Limb (tissue), 2 donors: ENCODE results near the gene BTK.

ENCODE experiments used
- DNase-seq, 2 donors: peaks; one replicate each; pipeline ENCODE4 v3.0.0-alpha.2; 2016; ENCODE audit errors: extremely low spot score in 2 of 2

BTK gene

DNA sequence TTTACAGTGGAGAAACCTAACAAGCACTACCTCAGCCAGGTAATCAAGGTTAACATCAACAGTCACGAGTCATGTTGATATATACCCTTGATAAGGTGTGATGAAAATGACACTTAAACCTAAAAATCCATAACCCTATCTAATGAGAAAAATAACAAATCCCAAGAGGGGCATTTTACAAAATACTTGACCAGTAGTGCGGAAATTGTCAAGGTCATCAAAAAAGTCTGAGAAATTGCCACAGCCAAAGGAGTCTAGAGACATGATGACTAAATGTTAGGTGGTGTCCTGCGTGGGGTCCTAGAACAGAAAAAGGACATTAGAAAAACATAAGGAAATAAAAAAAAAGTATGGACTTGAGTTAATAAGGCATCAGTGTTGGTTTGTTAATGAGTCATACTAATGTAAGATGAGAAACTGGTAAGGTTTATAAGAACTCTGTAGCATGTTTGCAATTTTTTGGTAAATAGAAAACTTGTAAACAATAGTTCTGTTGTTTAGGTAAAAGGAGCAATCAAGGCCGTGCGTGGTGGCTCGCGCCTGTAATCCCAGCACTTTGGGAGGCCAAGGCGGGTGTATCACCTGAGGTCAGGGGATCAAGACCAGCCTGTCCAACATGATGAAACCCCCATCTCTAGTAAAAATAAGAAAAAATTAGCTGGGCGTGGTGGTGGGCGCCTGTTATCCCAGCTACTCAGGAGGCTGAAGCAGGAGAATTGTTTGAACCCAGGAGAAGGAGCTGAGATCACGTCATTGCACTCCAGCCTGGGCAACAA, 7.7 kb upstream of the BTK start:
- DNase-seq = no peak

DNA sequence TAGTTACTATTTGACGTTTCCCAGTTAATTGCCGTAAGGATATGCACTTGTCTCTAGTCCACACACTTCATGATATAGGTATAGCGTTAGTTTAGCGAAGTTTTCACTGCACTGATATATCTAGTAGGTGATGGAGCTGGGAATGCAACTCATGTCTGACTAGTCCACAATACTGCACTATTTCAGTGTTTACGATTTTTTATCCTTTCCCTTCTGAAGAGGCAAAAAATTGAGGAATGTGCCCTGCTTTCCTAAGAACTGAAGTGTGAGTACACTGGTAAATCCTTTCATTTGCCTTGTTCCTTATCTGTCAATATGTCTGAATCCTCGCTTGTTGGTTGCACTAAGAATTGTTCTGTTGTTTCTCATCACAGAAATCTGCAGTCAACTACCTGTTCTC, 5.8 kb upstream of the BTK start:
- DNase-seq = no peak

DNA sequence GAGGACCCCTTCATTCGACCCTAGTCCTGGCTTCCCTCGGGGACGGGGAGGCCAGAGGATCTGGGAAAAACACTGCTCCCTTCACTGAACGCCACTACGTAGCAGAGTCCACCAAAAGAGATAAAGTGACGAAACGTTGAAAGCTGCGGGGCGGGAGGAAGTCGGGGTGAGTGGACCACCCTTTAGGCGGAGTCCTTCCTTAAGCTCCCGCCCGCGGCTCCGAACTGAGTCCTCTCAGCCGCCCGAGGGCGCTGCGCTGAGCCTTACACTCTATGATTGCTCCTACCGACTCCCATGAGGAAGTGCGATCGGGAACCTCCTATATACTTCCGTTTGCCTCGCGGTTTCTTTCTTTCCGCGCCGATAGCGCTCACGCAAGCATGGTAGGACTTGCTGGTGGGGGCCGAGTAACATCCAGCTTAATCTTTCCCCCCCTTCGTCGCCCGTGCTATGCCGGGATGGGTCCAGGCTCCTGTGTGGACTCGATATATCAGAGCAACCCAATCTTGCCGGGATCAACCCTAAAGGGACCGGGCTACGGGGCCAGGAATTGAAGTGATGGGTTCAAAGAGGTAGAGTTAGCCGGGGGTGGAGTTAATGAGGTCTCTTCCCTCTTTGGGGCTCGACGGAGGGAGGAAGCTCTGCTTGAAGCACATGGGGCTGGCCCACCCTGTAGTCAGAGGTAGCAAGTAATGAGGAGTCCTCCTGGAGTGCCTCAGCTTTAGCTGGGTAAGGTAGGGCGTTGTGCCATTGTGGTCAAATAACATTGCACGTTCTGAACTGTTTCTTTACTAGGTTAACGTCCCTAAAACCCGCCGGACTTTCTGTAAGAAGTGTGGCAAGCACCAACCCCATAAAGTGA, 4.9 kb upstream of the BTK start, which contains the start of gene RPL36A:
Gene RPL36A, plus strand, starts transcription at position 348 of the 862 bp plus-strand sequence. Its CDS starts 33 bp downstream, at position 381.
- DNase-seq = peak; percentile 87 to 90

DNA sequence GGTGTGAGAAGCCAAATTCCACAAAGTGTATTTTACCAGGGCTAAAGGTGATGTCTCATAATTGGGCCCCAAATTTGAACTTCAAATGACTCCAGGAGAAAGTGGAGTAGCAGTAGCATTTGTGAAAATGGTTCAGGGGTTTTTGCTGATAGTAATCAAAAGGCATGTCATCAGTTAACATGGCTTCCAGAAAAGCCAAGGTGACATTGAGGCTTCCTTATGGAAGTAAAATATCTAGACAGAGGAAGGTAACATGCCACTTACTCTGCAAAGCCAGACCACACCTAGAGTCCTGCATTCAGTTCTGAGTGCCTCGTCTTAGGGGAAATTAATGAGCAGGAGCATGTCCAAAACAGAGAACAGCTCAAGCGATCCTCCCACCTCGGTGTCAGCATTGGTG, 2.6 kb upstream of the BTK start:
- DNase-seq = no peak

DNA sequence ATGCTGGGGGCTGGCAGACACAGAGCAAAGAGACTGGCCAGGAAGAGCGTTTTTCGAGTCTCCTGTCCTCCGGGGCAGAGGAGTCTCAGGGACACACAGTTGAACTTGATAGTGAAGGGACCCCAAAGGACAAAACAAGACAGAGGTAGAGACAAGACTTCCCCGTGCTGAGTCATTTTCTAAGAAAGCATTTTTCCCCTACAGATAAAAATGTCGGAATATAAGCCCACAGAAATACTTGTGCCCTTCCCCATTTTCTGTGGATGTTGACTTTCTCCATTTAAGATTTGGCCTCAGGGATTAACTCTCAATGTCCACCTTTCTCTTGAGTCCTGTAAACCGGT, 523 bp upstream of the BTK start:
- DNase-seq = no peak

GRCh38 chrX:101385026-101385684, 836 bp downstream of the BTK start:
- no peak for DNase-seq

GRCh38 chrX:101383679-101384205, 2.2 kb downstream of the BTK start:
- no peak for DNase-seq

DNA sequence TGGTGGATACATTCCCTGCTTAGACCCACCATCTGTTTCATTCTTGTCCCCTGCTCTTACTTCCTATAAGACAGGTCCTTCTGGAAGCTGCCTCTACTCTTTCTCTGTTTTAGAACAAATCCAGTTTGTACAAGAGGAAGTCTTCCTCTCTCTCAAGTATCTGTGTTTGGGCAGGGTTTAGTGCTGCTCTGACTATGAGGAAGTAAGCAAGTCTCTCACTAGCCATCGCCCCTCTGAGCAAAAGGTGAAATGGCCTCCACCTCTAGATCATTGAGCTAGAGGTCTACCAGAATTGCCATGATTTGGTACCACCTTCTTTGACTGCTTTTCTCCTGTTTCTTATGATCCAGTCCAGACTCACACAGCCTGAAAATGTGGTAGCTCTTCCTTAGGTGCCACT, 8.4 kb downstream of the BTK start:
- no peak for DNase-seq

DNA sequence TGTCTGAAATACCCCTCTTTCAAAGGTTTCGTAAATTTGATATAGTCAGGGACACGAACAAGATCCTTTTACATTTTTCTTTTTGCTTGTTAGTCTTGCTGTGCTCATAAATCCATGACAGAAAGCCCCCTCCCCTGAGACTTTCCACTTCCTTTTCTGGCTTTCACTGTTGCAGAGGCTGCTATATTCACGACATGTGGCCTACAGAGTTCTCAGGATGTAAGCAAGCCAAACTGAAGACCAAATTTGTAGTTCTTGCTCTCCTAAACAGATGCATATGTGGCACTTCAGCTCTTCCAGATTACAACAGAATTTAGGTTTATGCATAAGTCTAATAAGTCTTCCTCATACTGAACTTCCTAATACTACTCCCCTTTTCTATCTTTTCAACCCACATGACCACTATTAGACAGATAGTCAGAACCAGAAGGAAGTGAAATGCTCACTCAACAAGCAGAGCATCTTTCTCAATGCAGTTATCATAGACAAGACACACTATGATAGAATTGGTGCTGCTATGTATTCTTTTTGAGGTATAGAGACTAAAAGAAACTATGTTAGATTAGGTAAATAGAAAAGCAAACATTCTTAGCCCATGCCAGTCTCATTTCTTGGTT, 15.0 kb downstream of the BTK start:
- DNase-seq = no peak

DNA sequence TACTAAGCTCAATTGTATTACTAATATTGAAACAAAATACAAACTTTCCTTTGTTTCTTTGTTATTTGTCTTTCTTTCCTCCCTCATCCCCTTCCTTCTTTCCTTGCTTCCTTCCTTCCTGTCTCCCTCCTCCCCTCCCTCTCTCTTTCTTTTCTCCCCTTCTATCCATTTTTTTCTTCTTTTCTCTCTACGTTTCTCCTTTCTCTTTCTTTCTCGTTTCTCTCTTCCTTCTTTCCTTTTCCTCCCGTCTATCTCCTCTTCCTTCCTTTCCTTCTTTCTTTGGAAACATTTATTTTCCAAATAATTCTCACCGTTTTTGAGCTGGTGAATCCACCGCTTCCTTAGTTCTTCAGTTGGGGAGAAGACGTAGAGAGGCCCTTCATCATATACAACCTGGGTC, 16.3 kb downstream of the BTK start:
- DNase-seq = no peak

GRCh38 chrX:101368800-101369199, 17.2 kb downstream of the BTK start:
- DNase-seq = no peak

DNA sequence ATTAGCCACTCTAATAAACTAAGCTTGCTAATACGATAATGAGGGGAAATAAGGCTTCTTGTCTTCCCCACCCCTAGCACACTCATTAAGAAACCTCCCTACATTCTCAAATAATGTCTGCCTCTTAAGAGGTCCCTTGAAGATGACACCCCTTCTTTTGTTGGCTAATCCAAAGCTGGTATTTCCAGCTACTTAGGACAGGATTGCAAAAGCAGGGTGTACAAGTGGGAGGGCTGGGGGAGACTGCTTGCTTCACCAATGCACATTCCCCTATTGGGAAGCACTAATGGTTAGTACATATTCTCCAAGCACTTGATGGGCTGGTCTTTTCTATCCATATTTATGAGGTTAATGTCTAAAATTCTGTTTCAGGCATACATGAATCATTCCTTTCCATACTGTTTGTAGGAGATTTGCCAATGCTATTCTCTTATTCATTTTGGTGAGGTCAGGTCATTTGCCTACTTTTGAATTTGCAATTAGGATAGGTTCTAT, 20.6 kb downstream of the BTK start:
- no peak for DNase-seq

- DNase-seq = no peak
These were observed 23.2 kb downstream of the BTK start for GRCh38 chrX:101362757-101363156.

DNA sequence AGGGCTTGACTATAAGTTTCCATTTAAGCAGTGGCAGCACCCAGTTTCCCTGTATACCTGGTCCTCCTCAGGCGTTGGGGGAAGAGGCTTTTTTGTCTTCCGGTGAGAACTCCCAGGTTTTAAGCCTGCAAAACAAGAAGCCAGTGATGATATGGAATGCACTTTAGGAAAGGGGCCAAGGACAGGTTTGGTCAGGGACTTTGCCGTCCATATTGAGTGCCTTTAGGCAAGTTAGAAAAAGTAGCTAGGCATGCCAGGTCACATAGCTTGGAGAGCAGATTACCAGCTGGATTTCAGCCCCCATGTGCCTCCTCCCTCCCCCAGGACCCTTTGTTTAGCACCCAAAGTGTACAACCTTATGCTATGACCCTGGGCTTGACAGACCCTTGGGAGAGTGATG, 23.9 kb downstream of the BTK start:
- DNase-seq = no peak

GRCh38 chrX:101360390-101360789, 25.6 kb downstream of the BTK start:
- DNase-seq = no peak

- no peak for DNase-seq
These were observed 26.0 kb downstream of the BTK start for GRCh38 chrX:101359966-101360365.

DNA sequence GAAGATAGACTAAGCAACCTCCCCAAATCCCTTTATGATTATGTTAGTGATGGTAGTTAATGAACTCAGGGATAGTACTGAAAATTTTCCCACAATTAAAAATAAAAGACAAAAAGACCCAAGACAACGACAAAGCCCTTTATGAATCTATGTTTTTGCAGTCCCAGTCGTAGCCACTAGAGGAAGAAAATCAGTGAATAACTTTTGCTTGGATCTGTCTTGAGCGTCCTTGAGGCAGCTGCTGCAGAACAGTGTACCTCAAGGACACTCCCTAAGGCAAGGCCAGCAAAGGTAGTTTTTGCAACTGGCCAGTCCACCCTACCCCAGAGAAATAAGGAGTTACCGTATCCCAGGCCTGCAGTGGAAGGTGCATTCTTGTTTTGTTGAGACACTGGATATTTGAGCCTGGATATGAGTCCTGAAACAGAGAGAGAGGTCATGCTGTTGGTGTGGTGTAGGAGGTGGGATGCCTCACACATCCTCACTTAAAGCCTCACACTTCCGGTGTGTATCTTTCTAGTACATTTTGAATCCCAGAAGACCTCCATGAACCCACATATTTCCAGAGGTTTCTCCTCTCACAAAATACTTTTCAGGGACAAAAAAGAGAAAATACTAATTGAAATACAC, 28.7 kb downstream of the BTK start:
- DNase-seq = no peak

GRCh38 chrX:101349193-101349562, 36.8 kb downstream of the BTK start:
- no peak for DNase-seq

- DNase-seq = peak; percentile 64 to 81
These were observed 37.4 kb downstream of the BTK start, which contains the start of gene TIMM8A for GRCh38 chrX:101348452-101349192. Gene TIMM8A, minus strand, starts transcription at chrX:101348742. Its CDS starts 78 bp downstream, at chrX:101348664.

- no peak for DNase-seq
These were observed 38.0 kb downstream of the BTK start for GRCh38 chrX:101347859-101348451.
